Activated CD8-positive, alpha-beta memory T cell treated with anti-CD3 and anti-CD28 coated beads for 4 hours (primary cell): ENCODE results near the gene DNAJC5.
"Not testable (repeated sequence)": the region's sequence is repeated elsewhere in the genome, so short reads cannot be mapped to it uniquely, and the experiment has no call there.

Experiments
- DNase-seq, 2 donors: peaks; one replicate each; pipeline ENCODE4 v3.0.0-alpha.2; 2020; ENCODE audit warnings: low read depth in 2 of 2

Gene DNAJC5

DNA sequence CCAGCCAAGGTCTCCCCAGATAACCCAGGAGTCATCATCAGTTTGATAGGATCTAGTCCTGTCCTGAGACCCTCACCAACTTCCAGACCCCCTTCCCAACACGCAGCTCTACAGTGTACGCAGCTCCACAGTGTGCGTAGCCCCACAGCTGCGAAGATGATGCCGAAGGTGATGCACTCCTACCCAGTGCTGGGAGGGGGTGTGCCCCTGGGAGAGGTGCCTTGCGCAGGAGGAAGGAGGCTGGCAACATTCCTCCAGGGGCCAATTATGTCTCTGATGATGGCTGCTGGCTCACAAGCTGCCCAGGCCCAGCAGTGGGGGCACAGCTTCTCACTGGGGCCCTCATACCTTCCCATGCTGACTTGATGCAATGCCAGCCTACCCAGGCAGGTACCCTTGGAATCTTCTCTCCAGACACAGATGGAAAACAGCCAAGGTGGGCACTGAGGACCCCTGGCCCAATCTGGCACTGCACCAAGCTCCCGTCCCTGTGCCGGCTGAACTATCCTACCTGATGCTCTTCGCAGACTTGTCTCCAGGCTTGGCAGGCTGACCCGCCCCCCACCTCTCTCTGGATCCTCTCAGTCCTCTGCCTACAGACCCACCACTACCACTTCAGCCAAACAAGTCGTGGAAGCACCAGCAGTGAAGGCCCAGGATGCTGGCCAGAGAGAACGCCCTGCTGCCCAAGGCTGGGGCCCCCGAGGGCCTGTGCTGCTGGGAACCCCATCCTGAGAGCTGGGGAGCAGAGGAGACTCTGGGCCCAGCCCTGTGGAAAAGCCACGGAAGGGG lies 73.4 kb downstream of the DNAJC5 start:
- no peak for DNase-seq

DNA sequence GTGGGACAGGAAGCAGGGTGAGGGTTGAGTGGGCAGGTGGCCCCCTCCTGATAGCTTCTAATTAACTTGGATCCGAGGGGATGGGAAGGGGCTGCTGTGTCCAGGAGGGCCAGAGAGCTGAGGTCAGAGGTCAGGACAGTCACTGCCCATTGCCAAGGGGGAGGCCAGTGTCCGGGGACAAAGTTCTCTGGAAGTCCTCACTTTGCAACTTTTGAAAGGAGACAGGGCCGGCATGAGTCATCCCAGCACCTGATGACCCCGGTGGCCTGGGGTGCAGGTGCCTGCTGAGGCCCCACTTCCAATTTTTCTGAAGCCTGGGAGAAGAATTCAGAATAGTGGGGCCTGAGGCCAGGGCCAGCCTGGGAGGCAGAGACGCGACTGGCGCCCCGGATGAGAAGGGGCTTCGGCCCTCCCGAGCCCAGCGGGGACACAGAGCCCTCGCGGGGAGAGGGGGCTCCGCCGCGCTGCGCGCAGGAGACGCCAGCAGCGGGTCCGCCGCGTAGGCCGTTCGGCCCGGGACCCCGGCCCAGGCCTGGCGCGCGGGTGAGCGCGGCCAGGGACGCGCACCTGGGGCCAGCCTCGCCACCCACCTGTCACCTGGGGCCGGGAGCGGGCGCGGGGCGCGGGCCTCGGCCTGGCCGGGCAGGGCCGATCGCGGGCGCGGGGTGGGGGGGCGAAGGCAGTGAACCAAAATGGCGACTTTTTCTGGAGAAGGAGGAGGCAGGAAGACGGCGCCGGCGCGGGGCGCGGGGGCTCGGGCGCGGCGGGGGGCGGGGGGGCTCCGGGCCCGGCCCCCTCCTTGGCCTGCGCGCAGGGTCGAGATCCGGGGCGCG lies 74.2 kb downstream of the DNAJC5 start:
- no peak for DNase-seq

DNA sequence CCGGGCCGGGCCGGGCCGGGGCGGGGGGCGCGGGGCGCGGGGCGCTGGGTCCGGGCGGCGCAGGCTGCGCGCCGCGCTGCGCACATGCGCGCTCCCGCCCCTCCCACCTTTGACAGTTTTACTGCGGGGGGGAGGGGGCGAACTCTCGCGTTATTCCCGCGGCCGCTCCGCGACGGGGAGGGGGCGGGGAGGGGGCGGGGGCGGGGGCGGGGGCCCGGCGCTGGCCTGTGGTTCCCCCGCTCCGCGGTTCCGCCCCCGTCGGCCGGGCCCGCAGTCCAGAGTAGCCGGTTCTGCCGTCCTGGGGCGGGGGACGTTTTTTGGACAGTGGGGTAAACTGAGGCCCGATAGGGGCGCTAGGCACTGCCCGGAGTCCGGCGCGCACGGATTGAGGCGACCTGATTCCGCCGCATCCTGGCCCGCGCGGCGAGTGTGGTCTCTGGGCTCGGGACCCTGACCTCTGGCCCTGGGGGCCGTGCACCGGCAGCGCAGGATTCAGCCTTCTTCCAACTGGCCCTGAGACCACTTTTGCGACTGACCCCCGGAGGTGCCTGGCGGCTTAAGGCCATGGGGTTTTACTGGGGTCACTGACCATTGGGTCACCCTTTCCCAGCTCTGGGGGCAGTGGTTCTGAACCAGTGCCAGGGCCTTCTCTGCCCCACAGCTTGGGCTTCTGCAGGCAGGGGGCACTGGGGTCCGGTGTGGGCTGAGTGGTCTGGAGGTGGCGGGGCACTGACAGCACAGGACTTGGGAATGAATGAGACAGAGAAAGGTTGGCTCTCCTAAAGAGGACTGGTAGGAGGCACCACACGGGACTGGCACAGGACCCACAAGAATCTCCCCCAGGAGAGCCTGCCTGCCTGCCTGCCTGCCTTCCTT lies 75.2 kb downstream of the DNAJC5 start, which contains the start of gene ZNF512B:
TSS of gene ZNF512B (minus strand) at position 93 of the 876 bp plus-strand sequence. CDS start 1,980 bp downstream, outside the sequence.
- no peak for DNase-seq

DNA sequence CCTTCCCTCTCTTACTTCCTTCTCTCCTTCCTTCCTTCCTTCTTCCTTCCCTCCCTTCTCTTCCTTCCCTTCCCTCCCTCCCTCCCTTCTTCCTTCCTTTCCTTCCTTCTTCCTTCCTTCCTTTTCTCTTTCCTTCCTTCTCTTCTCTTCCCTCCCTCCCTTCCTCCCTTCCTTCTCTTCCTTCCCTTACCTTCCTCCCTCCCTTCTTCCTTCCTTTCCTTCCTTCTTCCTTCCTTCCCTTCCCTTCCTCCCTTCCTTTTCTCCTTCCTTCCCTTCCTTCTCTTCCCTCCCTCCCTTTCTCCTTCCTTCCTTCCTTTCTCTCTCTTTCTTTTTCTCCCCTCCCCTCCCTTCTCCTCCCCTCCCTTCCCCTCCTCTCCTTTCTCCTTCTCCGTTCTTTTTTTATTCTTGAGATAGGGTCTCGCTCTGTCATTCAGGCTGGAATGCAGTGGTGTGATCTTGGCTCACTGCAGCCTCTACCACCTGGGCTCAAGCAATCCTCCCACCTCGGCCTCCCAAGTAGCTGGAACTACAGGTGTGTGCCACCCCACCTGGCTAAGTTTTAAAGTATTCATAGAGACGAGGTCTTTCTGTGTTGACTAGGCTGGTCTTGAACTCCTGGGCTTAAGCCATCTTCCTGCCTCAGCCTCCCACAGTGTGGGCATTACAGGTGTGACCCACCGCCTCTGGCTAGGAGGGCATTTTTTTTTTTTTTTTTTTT lies 75.9 kb downstream of the DNAJC5 start:
- DNase-seq = no peak

DNA sequence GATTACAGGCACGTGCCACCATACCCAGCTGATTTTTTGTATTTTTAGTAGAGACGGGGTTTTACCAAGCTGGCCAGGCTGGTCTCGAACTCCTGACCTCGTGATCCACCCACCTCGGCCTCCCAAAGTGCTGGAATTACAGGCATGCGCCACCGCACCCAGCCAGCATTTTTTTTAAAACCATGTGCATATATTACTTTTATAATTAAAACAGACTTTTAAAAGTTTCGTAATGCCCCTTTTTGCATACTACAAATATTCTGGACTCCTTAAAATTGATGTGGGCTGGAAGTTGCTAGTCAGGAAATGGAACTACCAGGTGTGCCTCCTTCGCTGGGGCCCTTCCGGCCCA lies 77.0 kb downstream of the DNAJC5 start:
- DNase-seq = not testable (repeated sequence)

DNA sequence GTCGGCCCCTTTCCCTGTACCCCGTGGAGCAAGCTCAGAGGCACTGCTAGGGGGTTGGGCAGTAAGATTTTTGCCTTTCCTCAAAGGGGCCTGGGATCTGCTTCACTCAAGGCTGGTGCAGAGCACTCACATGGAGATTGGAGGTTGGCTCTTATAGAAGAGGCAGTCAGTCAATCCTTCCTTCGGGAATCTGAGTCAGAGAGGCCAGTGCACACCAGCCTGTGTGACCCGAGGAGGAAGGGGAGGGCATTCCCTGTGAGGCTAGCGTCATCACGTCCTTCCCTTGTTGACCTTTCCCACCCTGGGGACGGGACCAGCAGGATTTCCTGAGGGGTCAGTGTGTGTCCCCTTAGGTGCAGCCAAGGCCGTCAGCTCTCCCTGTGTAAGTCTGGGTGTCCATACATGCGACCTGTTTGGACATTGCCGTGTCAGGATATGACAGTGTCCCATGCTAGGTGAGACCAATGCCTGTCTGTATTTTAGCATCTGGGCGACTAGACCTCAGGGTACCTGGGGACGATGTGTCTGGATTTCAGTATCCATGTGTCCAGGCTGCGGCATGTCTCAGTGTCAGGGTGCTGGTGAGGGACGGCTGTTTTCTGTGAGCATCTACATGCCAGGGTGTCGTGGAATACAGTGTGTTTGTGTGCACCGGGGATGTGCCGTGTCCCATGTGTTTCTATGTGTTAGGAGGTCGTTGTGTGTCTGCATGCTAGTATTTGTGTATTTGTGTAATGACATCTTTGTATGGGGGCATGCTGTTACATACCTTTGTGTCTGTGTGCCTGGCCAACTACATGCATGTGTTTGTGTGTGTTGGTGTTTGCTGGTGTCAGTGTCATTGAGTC lies 77.6 kb downstream of the DNAJC5 start:
- DNase-seq = no peak

DNA sequence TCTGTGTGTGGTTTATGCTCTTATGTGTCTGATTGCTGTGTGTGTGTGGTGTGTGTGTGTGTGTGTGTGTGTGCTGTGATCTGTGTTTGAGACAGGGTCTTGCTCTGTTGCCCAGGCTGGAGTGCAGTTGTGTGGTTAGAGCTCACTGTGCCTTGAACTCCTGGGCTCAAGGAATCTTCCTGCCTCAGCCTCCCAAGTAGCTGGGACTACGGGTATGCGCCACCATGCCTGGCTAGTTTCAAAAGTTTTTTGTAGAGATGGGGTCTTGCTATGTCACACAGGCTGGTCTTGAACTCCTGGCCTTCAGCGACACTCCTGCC lies 78.2 kb downstream of the DNAJC5 start:
- no peak for DNase-seq

DNA sequence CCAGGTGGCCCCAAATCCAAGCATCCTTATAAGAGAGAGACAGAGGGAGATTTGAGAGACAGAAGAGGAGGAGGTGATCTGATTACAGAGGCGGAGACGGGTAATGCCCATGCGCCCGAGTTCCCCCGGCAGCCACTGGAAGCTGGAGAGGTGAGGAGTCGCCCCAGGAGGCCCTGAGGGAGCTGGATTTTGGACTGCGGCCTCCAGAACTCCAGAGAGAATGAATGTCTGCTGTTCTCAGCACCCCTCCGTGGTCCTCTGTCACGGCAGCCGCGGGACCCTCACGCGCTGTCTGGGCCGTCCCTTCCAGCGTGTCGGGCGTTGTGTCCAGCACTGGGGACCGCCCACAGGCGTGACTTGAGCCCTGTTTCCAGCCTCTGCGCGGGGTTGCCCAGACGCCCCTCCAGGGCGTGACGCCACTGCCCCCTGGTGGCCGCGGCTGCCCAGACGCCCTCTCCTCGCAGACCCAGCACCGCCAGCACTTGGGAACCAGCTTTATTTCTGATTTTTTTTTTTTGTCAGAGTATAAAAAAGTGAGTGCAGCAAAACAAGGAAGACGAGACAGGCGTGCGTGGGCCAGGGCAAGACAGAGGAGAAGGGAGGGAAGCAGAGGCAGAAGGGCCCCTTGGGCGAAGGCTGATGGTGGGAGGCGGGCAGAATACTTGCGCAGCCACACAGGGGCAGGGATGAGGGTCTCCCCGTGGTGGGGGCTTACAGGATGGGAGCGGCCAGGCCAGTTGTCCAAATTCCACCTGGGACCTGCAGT lies 78.9 kb downstream of the DNAJC5 start:
- DNase-seq = no peak

DNA sequence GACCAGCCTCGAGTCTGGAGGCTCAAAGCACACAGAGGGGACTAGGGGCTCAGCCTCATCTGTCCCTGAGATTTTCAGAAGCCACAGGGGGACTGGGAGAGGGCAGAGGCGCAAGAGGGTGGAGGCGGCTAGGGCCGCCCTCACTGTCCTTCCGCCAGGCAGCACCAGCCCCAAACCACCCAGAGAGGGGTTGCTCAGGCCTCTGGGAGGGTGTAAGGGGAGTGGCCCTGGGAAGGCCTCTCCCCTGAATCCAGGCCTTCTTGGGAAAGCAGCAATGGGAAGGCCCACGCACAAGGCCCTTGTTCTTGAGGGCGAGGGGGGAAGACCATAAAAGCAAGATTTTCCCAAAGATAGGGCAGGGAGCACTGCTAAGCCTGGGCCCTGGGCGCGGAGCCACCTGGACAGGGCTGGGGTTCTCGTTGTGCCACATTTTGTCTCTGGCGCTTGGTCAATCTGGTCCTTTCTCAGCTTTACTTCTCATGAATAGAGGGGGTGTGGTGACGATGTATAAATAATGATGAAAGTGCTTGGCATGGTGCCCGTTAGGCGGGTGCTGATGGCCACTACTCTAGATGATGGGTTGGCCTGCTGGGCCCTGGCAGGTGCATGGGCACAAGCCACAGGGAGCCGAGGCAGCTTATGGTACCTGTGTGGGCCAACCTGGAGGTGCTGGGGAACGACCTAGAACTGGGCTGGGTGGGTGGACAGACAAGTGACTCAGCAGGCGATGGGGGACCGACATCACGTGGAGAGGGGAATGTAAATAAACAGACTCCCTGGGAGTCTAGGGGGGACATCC lies 79.7 kb downstream of the DNAJC5 start:
- DNase-seq = no peak

DNA sequence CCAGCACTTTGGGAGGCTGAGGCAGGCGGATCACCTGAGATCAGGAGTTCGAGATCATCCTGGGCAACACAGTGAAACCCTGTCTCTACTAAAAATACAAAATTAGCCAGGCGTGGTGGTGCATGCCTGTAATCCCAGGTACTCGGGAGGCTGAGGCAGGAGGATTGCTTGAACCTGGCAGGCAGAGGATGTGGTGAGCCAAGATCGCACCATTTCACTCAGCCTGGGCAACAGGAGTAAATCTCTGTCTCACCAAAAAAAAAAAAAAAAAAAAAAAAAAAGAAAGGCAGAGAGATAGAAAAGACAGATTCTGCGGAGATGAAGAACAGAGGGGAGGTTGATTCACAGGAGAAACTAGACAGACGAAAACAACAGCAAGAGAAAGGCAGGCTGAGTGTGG lies 81.6 kb downstream of the DNAJC5 start:
- DNase-seq = not testable (repeated sequence)

DNA sequence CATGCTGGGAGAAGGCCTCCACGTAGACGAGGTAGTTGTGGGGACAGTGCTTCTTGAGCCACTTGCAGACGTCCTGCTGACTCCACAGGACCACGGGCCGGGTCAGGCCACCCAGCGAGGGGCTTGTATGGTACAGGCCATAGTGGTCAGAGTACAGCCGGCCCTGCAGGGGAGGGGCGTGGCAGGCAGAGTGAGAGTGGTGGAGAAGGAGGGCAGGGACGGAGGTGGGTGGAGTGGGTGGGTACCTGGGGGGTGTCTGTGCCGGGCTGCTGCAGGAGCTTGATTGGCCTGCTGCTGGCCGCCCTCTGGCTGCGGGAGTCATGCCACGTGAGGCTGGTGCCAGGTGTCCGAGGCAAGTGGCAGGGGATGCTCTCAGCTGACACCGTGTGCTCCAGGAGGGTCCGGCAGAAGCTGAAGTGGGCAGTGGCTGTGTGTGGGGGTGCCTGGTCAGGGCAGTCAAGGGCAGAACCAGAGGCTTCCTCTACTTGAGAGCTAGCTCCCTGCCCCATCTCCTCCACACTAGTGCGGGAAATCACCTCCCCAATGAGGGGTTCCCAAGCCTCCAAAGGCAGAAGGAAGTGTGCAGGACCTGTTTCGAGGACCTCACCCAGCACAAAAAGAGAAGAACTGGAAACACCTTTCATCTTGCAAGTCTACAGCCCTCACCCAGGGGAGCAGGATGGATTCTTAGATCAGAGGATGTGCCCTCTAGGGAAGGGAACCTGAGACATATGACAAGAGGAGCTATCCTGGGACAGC lies 82.2 kb downstream of the DNAJC5 start:
- no peak for DNase-seq

DNA sequence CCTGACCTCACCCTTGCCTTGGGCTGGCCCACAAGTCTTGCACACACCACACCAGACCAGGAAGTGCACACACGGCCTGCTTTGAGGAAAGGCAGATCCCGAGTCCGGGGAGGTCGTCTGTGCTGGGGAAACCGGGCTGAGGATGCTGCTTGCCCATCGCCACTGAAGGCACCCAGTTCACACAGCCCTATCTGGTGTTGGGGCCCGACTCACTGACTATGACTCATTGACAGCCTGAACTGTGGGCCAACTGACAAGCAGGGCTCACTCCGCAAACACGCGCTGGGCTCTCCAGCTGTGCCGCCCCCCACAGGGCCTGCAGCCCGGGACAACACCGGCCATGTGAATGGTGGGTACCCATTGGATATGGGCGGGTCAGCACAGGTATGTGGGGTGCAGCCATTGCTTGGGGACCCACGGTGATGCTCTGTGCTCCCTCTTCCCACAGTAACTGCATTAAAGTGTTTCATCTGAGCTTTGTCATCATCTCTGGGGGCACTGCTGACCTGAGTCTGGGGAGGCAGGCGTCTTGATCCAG lies 82.9 kb downstream of the DNAJC5 start:
- DNase-seq = no peak

DNA sequence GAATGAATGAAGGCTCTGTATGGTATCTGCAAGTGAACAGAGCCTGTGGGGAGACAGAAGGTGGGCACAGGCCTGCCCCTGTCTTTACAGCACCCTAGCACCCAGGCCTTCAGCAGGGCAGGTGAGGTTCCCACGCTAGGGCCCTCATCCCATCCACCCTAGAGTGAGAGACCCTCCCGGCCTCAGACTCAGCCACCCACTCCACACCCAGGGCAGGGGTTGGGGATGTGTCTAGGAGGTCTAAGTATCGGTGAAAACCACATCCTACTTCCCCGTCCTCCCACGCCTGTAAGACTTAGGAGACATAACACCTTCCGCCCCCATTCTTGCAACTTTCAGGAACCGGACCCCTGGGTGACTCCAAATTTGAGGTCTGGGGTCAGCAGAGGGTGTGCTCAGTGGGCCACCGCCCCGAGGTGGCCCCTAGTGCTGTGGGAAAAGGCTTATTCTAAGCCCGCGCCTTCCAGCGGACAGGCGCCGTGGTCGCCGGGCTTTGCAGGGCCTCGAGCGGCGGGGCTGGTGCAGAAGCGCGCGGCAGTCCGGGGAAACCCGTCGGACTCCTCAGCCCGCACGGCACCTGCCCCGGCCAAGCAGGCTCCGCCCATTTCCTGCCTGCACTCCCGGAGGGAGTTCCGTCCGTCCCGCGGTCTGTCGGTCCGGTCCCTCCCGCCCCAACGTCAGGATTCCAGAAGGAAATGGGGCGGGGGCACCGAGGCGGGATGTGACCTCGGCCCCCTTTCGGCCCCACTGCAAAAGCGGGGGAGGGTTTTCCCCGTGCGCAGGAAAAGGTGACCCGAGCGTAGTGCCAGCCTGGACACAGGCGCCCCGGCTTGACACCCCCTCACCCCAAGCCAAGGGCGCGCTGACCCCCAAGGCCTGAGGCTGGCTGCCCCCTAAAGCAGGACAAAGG lies 83.6 kb downstream of the DNAJC5 start:
- no peak for DNase-seq

DNA sequence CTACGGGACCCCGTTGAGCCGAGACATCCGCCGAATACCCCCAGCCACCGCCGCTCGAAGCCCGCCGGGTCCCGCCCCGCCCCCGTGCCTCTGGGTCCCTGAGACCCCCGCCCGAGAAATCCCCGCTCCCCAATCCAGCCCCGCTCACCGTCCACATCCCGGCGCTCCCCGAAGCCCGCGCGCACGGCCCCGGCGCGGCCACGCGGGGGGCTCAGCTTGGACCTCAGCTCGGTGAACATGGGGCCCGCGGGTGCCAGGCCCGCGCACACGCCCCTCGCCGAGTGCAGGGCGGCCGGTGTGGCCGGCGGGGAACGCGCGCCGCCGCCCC lies 84.3 kb downstream of the DNAJC5 start:
- DNase-seq = no peak

DNA sequence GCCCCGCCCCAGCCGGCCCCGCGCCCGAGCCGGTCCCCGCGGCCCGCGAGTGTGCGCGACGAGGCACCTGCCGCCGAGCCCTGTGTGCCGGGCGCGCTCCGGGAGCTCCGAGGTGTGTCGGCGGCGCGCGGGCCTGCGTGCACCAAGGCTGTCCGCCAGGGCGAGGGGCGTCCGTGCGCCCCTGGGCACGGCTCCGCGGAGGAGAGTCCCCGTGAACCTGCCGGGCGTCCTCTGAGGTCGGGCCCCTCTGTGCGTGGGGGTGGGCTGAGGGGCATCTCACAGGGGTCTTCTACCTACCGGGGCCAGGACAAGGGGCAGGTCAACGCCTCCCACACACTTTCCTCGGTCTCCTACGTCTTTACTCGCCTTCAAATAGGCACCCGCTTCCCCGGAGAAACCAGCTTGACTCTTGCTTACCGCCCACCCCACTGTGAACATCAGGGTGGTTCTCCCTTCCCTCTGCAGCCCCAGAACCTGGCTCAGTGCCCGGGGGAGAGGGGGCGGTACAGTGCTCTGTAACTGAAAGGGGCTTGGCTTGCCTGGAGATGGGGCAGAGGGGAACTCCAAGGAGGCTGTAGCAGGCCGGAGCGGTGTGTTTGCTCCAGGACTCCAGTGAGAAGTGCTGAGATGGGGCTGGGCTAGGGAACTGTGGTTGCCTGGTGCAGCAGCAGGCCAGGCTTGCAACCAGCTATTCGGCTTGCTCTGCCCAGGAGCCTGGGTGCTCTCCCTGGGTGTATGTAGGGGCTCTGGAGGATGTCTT lies 84.8 kb downstream of the DNAJC5 start, which contains the start of gene SAMD10:
TSS of gene SAMD10 (minus strand) at position 86 of the 760 bp plus-strand sequence. CDS start 175 bp downstream, outside the sequence.
- DNase-seq = peak; percentile 74 to 78

DNA sequence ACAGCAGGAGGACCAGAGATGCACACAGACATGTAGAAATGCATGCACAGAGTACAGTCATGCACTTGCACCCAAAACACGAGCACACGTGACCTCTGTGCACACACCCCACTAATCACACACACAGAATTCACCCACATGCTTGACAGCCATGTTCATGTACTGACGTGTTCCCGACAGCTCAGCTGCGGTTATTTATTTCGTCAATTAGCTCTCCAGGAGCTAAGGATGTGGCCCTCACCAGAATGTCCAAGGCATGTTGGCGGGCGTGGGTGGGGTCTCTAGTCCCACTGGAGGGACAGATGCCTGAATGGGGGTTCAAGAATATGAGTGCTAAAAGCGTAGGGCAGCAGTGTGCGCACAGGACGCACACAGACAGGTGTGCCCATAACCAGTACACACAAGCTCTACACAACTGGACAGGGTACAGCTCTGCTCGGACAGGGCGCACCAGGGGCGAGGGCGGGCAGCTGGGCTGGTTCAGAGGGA lies 85.4 kb downstream of the DNAJC5 start:
- DNase-seq = no peak
